Right atrium auricular region (tissue), 2 donors: ENCODE results near the gene PRKCE. TPM values are rescaled to one million over a fixed set of nuclear protein-coding genes. Genes with fewer than 3 reads are reported as not detected.
A peak's percentile ranks its signal among the peaks of the same experiment; 100 is the strongest.

Source experiments
- DNase-seq: peaks from one replicate; pipeline ENCODE4 v3.0.0-alpha.2; 2019; ENCODE audit warnings: low spot score
- H3K27ac ChIP-seq, 2 donors: fragments of 200-600 bp; sonication (generic); 1 replicate in 1 of 2; 2 replicates in 1 of 2; pipeline ENCODE4 v1.5.1; 2016 to 2019
- H3K27me3 ChIP-seq, 2 donors: fragments of 200-600 bp; sonication (generic); one replicate each; pipeline versions ENCODE4 v1.5.1 to v1.6.0; 2017 to 2019
- H3K36me3 ChIP-seq: fragments of 200-600 bp; sonication (generic); one replicate; pipeline ENCODE4 v1.5.1; 2016
- H3K4me1 ChIP-seq, 2 donors: fragments of 200-600 bp; sonication (generic); one replicate each; pipeline versions ENCODE4 v1.5.1 to v1.6.0; 2017 to 2019
- H3K4me3 ChIP-seq, 2 donors: fragments of 200-600 bp; sonication (generic); 1 replicate in 1 of 2; 2 replicates in 1 of 2; pipeline ENCODE4 v1.5.1; 2017 to 2019; ENCODE audit warnings: mild to moderate bottlenecking in 1 of 2, moderate library complexity in 1 of 2
- H3K9me3 ChIP-seq, 2 donors: fragments of 200-600 bp; sonication (generic); one replicate each; pipeline ENCODE4 v1.5.1; 2019
- CTCF ChIP-seq, 2 donors: fragments of 200-600 bp; sonication (generic); IDR thresholded peaks; one replicate each; pipeline ENCODE4 v1.5.1; 2019; ENCODE audit warnings: antibody characterized with exemption in 2 of 2
- total RNA-seq, 2 donors: library from RNA; depleted of rRNA; stranded (reverse); fragments of >200 nt; gene quantifications; one replicate each; pipeline ENCODE4 v1.1.0, GENCODE V29; 2016

The PRKCE gene
- total RNA-seq, 2 donors from 2014 or later: 7.2 to 11.8 TPM

GRCh38 chr2:46147626-46148368 lies 496.3 kb downstream of the PRKCE start:
- no peak overlapping the region for H3K27ac ChIP-seq
- H3K27me3 ChIP-seq: no peaks in the 10 kb centered on the region
- H3K4me3 ChIP-seq: no peak overlapping the region
- no peaks in the 10 kb centered on the region for H3K9me3 ChIP-seq
- TF ChIP-seq CTCF (IDR thresholded peaks at IDR 0.05): no peak
- H3K36me3 ChIP-seq: peaks cover 5% of the 10 kb centered on the region
- DNase-seq: no peak
- peaks cover 0 to 13% of the 10 kb centered on the region in 2 donors for H3K4me1 ChIP-seq

DNA sequence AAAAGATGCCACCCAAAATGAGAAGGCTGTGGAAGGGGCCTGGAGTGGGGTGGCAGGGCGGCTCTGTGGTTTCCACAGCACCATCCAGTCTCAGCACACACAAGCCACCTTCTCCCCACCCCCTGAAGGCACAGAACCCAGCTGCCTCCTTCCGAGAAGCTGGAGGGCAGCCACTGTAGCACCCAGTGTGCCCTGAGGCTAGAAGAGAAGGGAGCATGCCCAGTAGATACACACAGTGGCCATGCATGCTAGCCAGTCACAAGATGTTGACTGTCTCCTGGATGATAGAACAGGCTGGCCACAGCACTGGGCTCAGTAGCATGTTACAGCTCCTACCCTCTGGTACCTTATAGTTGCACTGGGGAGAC lies 496.9 kb downstream of the PRKCE start:
- Histone ChIP-seq H3K36me3 (peaks cover 5% of the 10 kb centered on the region), H3K9me3 (no peaks in the 10 kb centered on the region), H3K4me1 (peaks cover 0 to 8% of the 10 kb centered on the region in 2 donors), H3K27me3 (no peaks in the 10 kb centered on the region), H3K4me3 (no peak overlapping the region), H3K27ac (no peak overlapping the region)
- TF ChIP-seq CTCF (IDR thresholded peaks at IDR 0.05): no peak
- DNase-seq: no peak

DNA sequence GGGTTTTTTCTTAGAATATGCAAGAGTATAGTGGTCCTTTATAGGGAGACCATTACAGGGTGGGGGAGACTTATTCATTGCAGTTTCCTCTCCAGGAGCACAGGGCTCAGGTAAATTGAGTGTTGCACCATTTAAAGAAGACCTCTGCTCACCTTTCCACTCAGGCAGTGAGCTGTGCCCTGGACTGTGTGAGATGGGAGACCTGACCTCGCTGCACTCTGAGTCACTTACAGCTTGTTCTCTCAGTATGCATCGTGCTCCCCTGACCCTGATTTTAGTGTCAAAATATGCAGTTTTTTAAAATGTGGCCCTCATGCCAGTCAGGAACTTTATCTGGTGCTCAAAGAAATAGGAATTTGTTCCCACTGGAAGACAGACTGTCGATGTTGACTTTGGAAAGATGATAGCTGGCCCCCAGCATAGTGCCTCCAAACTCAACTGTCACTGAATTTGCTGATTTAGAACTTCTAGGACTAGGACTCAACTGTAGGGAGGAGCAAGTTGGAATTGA lies 499.0 kb downstream of the PRKCE start:
- no peak for TF ChIP-seq CTCF (IDR thresholded peaks at IDR 0.05)
- H3K27me3 ChIP-seq: no peaks in the 10 kb centered on the region
- H3K4me3 ChIP-seq: no peak overlapping the region
- peaks cover 0 to 4% of the 10 kb centered on the region in 2 donors for H3K4me1 ChIP-seq
- no peak for DNase-seq
- H3K9me3 ChIP-seq: no peaks in the 10 kb centered on the region
- no peaks in the 10 kb centered on the region for H3K36me3 ChIP-seq
- no peak overlapping the region for H3K27ac ChIP-seq

DNA sequence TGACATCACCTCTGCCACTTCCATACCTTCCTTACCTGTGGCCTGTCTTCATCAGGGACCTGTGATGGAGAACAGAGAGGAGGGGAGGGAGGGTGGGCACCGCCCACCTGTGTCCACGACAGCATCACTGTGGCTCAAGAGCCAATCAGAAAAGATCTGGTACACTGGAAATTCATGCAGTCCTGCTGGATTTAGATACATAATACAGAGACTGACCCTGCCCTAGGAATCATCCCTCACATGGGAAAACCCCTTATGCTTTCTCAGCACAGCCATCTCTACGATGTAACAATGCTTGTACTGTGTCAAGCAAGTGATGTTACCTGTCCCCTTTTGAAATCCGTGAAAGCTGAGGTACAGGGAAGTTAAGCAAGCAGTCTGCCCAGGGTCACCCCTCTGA lies 500.1 kb downstream of the PRKCE start:
- H3K36me3 ChIP-seq: no peaks in the 10 kb centered on the region
- peaks cover 0 to 10% of the 10 kb centered on the region in 2 donors for H3K4me1 ChIP-seq
- H3K27ac ChIP-seq: peak overlapping the region; percentile 20 to 35
- no peaks in the 10 kb centered on the region for H3K9me3 ChIP-seq
- no peak for DNase-seq
- H3K27me3 ChIP-seq: no peaks in the 10 kb centered on the region
- H3K4me3 ChIP-seq: no peak overlapping the region
- TF ChIP-seq CTCF (IDR thresholded peaks at IDR 0.05): no peak

DNA sequence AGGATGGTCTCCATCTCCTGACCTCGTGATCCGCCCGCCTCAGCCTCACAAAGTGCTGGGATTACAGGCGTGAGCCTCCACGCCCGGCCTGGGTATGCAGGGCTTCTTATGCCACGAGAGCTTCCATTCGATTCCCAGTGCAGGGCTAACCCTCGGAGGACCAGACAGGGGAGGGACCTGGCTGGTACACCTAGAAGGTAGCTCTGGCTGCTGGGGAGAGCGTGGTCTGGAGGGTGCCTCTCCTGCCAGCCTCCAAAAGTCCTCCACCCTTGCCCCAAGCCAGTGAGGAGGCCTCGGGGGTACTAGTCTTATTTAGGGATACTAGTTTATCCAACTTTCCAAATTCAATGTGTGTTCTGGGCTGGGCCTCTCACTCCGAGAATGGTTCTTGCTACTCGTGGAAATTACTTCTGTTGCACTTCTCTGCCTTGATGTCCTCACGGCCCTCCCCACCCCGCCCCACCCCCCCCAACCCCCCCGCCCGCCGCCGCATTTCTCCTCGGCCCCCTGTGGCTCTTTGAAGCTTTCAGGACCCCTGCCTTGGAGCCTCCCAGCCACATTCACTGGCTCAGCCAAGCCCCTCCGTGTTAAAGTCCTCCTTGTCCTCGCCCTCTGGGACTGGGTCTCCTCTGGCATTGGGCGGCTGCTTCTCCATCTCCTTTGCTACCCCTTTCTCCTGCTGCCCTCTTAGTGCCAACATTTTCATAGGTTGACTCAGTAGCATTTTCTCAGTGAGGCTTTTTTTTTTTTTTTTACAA lies 502.7 kb downstream of the PRKCE start:
- H3K4me3 ChIP-seq: no peak overlapping the region

More for the DNA sequence above, 502.7 kb downstream of the PRKCE start:
- no peaks in the 10 kb centered on the region for H3K9me3 ChIP-seq
- H3K36me3 ChIP-seq: no peaks in the 10 kb centered on the region
- no peak for DNase-seq
- H3K27me3 ChIP-seq: no peaks in the 10 kb centered on the region
- H3K4me1 ChIP-seq: peaks cover 0 to 26% of the 10 kb centered on the region in 2 donors
- TF ChIP-seq CTCF (IDR thresholded peaks at IDR 0.05): no peak
- H3K27ac ChIP-seq: no peak overlapping the region
